ES-I3 (cell line): ENCODE data around the gene TBX5.
A peak's percentile ranks its signal among the peaks of the same experiment; 100 is the strongest.

Experiments used
- H3K36me3 ChIP-seq: 2 replicates; pipeline ENCODE4 v1.6.1; 2013; ENCODE audit warnings: mild to moderate bottlenecking, low read length, control low read depth, moderate library complexity; ENCODE audit not compliant: insufficient read depth
- H3K4me1 ChIP-seq: 2 replicates; pipeline ENCODE4 v1.6.1; 2013; ENCODE audit warnings: mild to moderate bottlenecking, control low read depth, low read length; ENCODE audit not compliant: insufficient read depth
- H3K9ac ChIP-seq: 2 replicates; pipeline ENCODE4 v1.6.1; 2013; ENCODE audit warnings: low read depth, mild to moderate bottlenecking, low read length, moderate library complexity
- H3K9me3 ChIP-seq: 2 replicates; pipeline ENCODE4 v1.6.1; 2013; ENCODE audit warnings: mild to moderate bottlenecking, low read length, moderate library complexity; ENCODE audit not compliant: control insufficient read depth, insufficient read depth

Gene TBX5

GRCh38 chr12:114414031-114414865 lies 8.3 kb upstream of the TBX5 start:
- Histone ChIP-seq H3K36me3 (no peaks in the 10 kb centered on the region), H3K4me1 (peaks cover 18% of the 10 kb centered on the region), H3K9me3 (no peaks in the 10 kb centered on the region), H3K9ac (peak overlapping the region; percentile 27; the same call in 1 of the 2 replicates)

DNA sequence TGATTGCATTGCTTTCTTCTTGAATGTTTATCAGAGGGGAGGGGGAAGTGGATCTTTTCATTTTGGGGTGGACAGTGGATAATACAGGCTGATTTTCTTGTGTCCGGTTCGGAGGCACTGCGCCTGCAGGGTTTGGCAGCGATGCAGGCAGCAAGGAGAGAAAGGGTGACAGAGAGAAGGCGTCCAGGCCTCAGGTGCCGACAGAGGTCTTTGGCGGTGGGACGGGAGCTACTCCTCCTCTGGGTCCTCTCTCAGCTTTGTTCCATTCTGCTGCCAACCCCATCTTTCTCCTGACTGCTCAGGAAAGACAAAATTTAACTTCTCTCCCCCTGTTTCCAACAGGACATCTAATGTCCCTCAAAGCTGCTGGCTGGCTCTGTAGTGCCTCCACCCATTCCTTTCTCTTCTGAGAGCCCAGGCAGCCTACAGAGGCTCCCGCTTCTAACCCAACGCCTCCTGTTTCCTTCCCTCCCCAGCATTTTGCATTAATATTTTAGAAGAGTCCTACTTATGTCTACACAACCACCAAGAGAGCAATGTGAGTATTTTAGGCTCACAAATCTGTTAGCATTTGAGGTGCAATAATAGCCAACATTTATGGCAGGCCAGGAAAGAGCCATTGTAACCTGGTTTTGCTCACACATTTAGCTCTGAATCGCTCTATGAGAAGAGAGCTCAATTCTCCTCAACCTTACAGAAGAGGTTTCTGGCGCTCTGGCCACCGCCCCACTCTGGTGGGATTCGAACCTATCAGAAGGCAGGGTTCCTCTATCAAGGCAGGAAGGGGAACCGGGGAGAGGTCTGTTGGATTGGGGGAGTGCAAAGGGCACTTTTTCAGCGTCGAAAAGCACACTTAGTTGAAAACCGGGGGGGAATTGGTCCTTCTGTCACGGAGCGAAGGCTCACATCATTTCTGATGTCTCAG lies 7.1 kb upstream of the TBX5 start:
- Histone ChIP-seq H3K9me3 (no peaks in the 10 kb centered on the region), H3K4me1 (peaks cover 18% of the 10 kb centered on the region), H3K9ac (no peak overlapping the region), H3K36me3 (no peaks in the 10 kb centered on the region)

DNA sequence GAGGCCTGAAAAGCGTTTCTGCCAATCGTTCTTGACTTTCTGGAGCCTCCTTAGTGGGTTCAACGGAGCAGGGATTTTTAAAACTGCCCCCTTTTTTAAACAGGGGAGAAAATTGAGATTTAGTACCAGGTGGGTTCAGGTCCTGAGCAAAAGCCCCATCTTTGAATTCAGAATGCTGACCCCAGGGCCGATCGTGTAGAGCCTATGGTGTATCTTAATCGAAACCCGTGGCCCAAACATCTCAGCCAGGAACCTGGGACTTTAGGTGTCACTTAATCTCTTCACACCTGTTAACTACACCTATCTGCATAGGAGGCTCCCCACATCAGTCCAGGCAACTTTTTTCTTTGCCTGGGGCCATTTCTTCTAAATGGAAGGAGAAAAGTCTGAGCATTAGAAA lies 6.4 kb upstream of the TBX5 start:
- Histone ChIP-seq H3K9ac (no peak overlapping the region), H3K36me3 (no peaks in the 10 kb centered on the region), H3K9me3 (no peaks in the 10 kb centered on the region), H3K4me1 (peaks cover 22% of the 10 kb centered on the region)

DNA sequence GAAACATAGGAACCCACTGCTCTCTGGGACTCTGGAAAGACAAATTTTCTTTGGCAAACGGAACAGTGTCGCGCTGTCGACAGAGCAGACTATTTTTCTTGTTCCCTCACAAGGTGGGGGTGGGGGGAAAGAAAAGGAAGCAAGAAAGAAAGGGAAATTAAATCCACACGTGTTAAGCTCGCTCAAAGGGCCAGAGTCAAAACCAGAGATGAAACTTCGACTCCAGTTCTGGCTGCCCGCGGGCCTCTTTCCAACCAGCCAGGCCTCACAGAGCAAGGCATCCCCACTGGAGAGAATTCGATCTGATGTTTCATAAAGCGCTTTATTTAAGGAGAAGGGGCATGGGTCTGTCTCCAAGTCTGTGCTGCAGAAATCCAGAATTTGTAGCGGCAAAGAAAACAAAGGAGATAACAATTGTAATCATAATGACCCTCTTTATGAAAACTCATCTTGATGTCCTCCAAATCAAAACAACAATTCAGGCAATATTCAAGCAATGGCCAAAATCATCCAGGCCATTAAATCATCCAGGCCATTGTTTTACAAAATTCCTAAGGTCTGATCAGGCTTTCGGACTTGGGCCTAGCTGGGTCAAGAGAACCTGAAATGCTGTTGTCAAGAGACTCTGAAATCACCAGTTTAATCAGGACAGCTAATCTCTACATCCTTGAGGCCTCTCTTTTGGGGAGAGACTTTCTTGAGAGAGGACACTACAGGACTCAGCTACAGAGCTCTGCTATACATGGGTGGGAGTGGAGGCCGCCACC lies 5.3 kb upstream of the TBX5 start:
- H3K4me1 ChIP-seq, result peaks cover 22% of the 10 kb centered on the region
- no peaks in the 10 kb centered on the region for H3K36me3 ChIP-seq

GRCh38 chr12:114409852-114410600 lies 4.1 kb upstream of the TBX5 start:
- peaks cover 22% of the 10 kb centered on the region for H3K4me1 ChIP-seq
- H3K36me3 ChIP-seq, result no peaks in the 10 kb centered on the region
- no peak overlapping the region for H3K9ac ChIP-seq
- H3K9me3 ChIP-seq, result no peaks in the 10 kb centered on the region

More for the DNA sequence above, 5.3 kb upstream of the TBX5 start:
- H3K9ac ChIP-seq, result no peak overlapping the region
- no peaks in the 10 kb centered on the region for H3K9me3 ChIP-seq

GRCh38 chr12:114408886-114409851 lies 3.2 kb upstream of the TBX5 start:
- no peak overlapping the region; the same call in 1 of the 2 replicates for H3K9ac ChIP-seq

GRCh38 chr12:114408471-114408885 lies 2.5 kb upstream of the TBX5 start:
- Histone ChIP-seq H3K9me3 (no peaks in the 10 kb centered on the region), H3K9ac (no peak overlapping the region; the same call in 1 of the 2 replicates), H3K36me3 (no peaks in the 10 kb centered on the region), H3K4me1 (peaks cover 22% of the 10 kb centered on the region)

More at GRCh38 chr12:114408886-114409851, 3.2 kb upstream of the TBX5 start:
- no peaks in the 10 kb centered on the region for H3K9me3 ChIP-seq
- peaks cover 22% of the 10 kb centered on the region for H3K4me1 ChIP-seq
- no peaks in the 10 kb centered on the region for H3K36me3 ChIP-seq

DNA sequence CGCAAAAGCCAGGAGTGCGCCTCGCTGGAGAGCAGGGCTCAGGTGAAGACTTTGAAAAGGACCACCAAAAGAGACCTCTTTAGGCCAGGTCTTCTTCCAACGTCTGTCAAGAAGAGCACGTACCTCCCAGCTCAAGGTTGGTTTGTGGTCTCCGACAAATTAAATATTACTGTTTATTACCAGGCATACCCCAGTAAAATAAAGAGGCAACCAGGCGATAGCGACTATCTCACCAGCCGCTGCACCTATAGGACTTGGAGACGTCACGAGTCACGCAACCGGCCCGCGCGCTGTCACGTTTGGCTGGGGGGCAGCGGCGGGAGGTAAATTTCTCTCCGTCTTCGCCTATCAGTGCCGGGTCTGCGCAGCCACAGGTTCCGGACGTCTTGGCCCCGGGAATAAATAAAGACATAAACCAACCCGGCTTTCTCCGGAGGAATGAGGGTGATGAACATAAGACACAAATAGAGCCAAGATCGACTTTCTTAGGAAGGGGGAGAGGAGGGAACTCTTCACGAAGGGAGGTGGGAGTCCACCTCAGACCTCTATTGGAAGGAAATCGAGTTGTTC lies 2.0 kb upstream of the TBX5 start:
- Histone ChIP-seq H3K9ac (no peak overlapping the region), H3K4me1 (peaks cover 22% of the 10 kb centered on the region), H3K9me3 (no peaks in the 10 kb centered on the region), H3K36me3 (no peaks in the 10 kb centered on the region)

- no peaks in the 10 kb centered on the region for H3K36me3 ChIP-seq
- H3K9me3 ChIP-seq, result no peaks in the 10 kb centered on the region
- H3K4me1 ChIP-seq, result peaks cover 20% of the 10 kb centered on the region
- no peak overlapping the region for H3K9ac ChIP-seq
Observed at GRCh38 chr12:114406984-114407841, 1.3 kb upstream of the TBX5 start.

DNA sequence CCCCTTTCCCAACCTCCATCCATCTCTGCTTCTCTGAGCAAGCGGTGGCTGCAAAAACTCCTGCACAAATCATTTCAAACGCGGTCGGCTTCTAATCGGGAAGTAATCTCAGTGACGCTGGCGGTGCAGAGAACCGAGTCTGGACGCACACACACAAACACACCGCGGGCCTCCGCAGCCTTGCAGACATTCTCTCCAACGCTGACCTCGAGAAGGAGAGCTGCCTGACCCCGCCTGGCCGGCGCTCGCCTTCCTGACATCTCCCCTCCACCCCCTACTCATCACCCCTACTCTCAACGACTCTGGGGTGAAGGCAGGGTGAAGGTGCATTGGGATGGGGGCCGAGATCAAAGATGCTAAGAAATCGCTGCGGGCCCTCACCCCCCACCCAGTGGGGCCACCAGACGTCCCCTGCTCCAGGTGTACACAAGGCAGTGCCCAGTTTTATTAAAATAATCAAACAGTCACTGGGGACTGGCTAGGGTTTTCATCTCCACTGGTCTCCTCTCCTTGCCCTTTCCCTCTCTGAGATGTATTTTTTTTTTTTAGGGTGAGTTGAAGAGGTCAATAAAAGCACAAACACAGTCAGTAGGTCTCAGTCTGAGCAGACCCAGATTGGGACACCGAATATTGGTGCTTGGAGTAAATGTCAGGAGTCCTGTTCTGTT lies 506 bp upstream of the TBX5 start:
- no peaks in the 10 kb centered on the region for H3K9me3 ChIP-seq
- no peak overlapping the region for H3K9ac ChIP-seq
- peaks cover 14% of the 10 kb centered on the region for H3K4me1 ChIP-seq
- no peaks in the 10 kb centered on the region for H3K36me3 ChIP-seq

- Histone ChIP-seq H3K36me3 (no peaks in the 10 kb centered on the region), H3K4me1 (peaks cover 7% of the 10 kb centered on the region), H3K9ac (peak overlapping the region; percentile 16; the same call in 1 of the 2 replicates), H3K9me3 (no peaks in the 10 kb centered on the region)
Observed at GRCh38 chr12:114404926-114405518, 922 bp downstream of the TBX5 start.
